HepG2 (cell line): Measurements from ENCODE around the gene PRRC1.

ENCODE experiments used
- BHLHE40 ChIP-seq: IDR thresholded peaks from 2 replicates; pipeline ENCODE4 v1.6.1; 2011; ENCODE audit warnings: low read length, improper control_type of control experiment
- BRCA1 ChIP-seq: sonication (generic); formaldehyde crosslinking; IDR thresholded peaks from 2 replicates; pipeline ENCODE4 v1.4.0; 2020; ENCODE audit warnings: missing genetic modification reagents
- CREB1 ChIP-seq, 2 experiments: fragments of 450-650 bp in 1 of 2; IDR thresholded peaks; 2 replicates each; pipeline ENCODE4 v1.6.1; 2016 to 2017; ENCODE audit warnings: control low read depth in 1 of 2, mild to moderate bottlenecking in 1 of 2, missing compliant biosample characterization in 1 of 2, missing genetic modification characterization in 1 of 2
- IRX3 ChIP-seq: sonication (generic); formaldehyde crosslinking; IDR thresholded peaks from 2 replicates; pipeline ENCODE4 v1.8.1; 2023; ENCODE audit warnings: mild to moderate bottlenecking, low read depth, missing genetic modification reagents, borderline replicate concordance
- MZF1 ChIP-seq: sonication (generic); formaldehyde crosslinking; IDR thresholded peaks from 2 replicates; pipeline ENCODE4 v1.8.1; 2023; ENCODE audit warnings: mild to moderate bottlenecking, missing genetic modification reagents, borderline replicate concordance
- TAF1 ChIP-seq: sonication (generic); formaldehyde crosslinking; IDR thresholded peaks from 2 replicates; pipeline ENCODE4 v1.4.0; 2020; ENCODE audit warnings: missing genetic modification reagents
- TF ChIP-seq, protein P1 (sequence below): sonication (generic); formaldehyde crosslinking; IDR thresholded peaks from 2 replicates; pipeline ENCODE4 v1.8.0; 2022; ENCODE audit warnings: missing genetic modification reagents, mild to moderate bottlenecking, borderline replicate concordance
- TF ChIP-seq, protein P2 (sequence below): sonication (generic); formaldehyde crosslinking; IDR thresholded peaks from 2 replicates; pipeline ENCODE4 v1.4.0; 2020; ENCODE audit warnings: low read depth, mild to moderate bottlenecking, missing genetic modification reagents

DNA sequence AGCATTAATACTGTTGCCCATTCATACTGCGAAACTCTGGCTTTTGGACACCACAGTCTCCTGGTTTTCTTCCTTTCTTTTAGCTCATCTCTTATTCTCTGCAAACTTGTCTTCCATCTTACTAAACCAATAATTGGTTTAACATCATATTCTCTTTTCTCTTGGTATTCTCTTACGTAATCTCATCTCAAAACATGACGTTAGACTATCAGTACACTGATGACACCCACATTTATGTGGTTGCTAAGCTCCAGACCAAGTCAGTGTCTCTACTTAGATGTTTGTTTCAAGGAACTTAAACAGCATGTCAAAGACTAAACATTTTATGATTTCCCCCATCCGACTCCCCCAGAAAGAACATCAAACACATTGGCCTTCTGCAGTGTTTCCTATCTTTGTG is 2.1 kb downstream of the PRRC1 start:
- no peak for TF ChIP-seq TAF1 (CRISPR knock-in tag)
- TF ChIP-seq IRX3 (CRISPR knock-in tag), result no peak
- TF ChIP-seq, protein P1, sequence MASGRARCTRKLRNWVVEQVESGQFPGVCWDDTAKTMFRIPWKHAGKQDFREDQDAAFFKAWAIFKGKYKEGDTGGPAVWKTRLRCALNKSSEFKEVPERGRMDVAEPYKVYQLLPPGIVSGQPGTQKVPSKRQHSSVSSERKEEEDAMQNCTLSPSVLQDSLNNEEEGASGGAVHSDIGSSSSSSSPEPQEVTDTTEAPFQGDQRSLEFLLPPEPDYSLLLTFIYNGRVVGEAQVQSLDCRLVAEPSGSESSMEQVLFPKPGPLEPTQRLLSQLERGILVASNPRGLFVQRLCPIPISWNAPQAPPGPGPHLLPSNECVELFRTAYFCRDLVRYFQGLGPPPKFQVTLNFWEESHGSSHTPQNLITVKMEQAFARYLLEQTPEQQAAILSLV, result no peak
- no peak for TF ChIP-seq MZF1 (CRISPR knock-in tag)
- TF ChIP-seq CREB1 (IDR thresholded peaks at IDR 0.05), result no peak
- no peak for TF ChIP-seq CREB1 (CRISPR knock-in tag; IDR thresholded peaks at IDR 0.05)
- TF ChIP-seq BRCA1 (CRISPR knock-in tag), result no peak
- TF ChIP-seq, protein P2, sequence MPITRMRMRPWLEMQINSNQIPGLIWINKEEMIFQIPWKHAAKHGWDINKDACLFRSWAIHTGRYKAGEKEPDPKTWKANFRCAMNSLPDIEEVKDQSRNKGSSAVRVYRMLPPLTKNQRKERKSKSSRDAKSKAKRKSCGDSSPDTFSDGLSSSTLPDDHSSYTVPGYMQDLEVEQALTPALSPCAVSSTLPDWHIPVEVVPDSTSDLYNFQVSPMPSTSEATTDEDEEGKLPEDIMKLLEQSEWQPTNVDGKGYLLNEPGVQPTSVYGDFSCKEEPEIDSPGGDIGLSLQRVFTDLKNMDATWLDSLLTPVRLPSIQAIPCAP (CRISPR knock-in tag), result no peak
- TF ChIP-seq BHLHE40, result no peak
